Activated CD8-positive, alpha-beta memory T cell treated with anti-CD3 and anti-CD28 coated beads, Interleukin-2, amount 50 U/mL, for 4 hours (primary cell): ENCODE results near the gene MFAP3.
"Not testable (repeated sequence)": the region's sequence is repeated elsewhere in the genome, so short reads cannot be mapped to it uniquely, and the experiment has no call there.

Source experiments
- DNase-seq: peaks from one replicate; pipeline ENCODE4 v3.0.0-alpha.2; 2020

MFAP3 gene

GRCh38 chr5:154055201-154055600, 16.4 kb downstream of the MFAP3 start:
- DNase-seq: no peak

GRCh38 chr5:154058055-154059038, 19.6 kb downstream of the MFAP3 start:
- DNase-seq: no peak

- no peak for DNase-seq
These were observed 20.3 kb downstream of the MFAP3 start for GRCh38 chr5:154059039-154059430.

- DNase-seq: no peak
These were observed 20.8 kb downstream of the MFAP3 start for GRCh38 chr5:154059583-154059982.

GRCh38 chr5:154060606-154061005, 21.8 kb downstream of the MFAP3 start:
- no peak for DNase-seq

GRCh38 chr5:154063372-154063771, 24.6 kb downstream of the MFAP3 start:
- DNase-seq: no peak

- DNase-seq: no peak
These were observed 27.2 kb downstream of the MFAP3 start for GRCh38 chr5:154065971-154066370.

- DNase-seq: not testable (repeated sequence)
These were observed 31.1 kb downstream of the MFAP3 start for GRCh38 chr5:154069854-154070253.

GRCh38 chr5:154071799-154072413, 33.1 kb downstream of the MFAP3 start:
- no peak for DNase-seq

GRCh38 chr5:154072414-154073171, 33.8 kb downstream of the MFAP3 start:
- peak; percentile 86 for DNase-seq

GRCh38 chr5:154076240-154076922, 37.6 kb downstream of the MFAP3 start:
- DNase-seq: no peak

GRCh38 chr5:154077696-154078095, 38.9 kb downstream of the MFAP3 start:
- no peak for DNase-seq

- DNase-seq: no peak
These were observed 39.5 kb downstream of the MFAP3 start for GRCh38 chr5:154078272-154078671.

- DNase-seq: no peak
These were observed 42.5 kb downstream of the MFAP3 start for GRCh38 chr5:154081246-154081645.

- DNase-seq: no peak
These were observed 45.4 kb downstream of the MFAP3 start for GRCh38 chr5:154084062-154084639.

- no peak for DNase-seq
These were observed 47.4 kb downstream of the MFAP3 start for GRCh38 chr5:154086146-154086545.

GRCh38 chr5:154086641-154087040, 47.9 kb downstream of the MFAP3 start:
- DNase-seq: no peak

- DNase-seq: no peak
These were observed 48.5 kb downstream of the MFAP3 start for GRCh38 chr5:154087260-154087659.

- no peak for DNase-seq
These were observed 50.0 kb downstream of the MFAP3 start for GRCh38 chr5:154088801-154089200.

GRCh38 chr5:154090656-154091055, 51.9 kb downstream of the MFAP3 start:
- no peak for DNase-seq

GRCh38 chr5:154092356-154093141, 53.8 kb downstream of the MFAP3 start:
- no peak for DNase-seq

- no peak for DNase-seq
These were observed 54.4 kb downstream of the MFAP3 start for GRCh38 chr5:154093142-154093532.
